ENCODE measurements around the gene KCNQ1.

The KCNQ1 gene

DNA sequence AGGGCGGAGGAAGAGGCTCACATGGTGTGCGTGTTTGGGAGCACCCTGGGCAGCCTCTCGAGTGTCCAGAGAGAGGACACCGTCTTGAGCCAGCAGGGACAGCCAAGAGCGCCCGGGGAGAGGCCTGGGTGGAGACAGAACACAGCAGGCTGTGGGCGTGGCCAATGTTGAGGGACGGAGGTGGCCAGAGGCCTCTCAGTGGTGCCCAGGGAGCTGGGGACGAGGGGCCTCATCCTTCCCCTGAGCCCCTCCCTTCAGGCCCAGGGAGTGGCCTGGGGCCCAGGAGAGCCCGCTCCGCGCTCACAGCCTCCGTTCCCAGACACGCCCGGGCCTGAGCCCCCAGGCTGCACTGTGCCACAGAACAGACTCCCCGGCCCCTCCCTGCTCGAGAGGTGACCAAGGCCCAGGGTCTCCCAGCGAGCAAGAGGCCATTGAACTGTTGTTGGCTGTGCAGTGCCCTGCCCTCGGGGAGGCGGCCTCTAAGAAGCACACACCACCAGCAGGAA lies 392.3 kb downstream of the KCNQ1 start:
- peak; percentile 2 for DNase-seq

- no peak for DNase-seq
Observed at GRCh38 chr11:2837651-2838050, 392.8 kb downstream of the KCNQ1 start.

- no peak for DNase-seq
Observed at GRCh38 chr11:2838091-2838490, 393.3 kb downstream of the KCNQ1 start.

DNA sequence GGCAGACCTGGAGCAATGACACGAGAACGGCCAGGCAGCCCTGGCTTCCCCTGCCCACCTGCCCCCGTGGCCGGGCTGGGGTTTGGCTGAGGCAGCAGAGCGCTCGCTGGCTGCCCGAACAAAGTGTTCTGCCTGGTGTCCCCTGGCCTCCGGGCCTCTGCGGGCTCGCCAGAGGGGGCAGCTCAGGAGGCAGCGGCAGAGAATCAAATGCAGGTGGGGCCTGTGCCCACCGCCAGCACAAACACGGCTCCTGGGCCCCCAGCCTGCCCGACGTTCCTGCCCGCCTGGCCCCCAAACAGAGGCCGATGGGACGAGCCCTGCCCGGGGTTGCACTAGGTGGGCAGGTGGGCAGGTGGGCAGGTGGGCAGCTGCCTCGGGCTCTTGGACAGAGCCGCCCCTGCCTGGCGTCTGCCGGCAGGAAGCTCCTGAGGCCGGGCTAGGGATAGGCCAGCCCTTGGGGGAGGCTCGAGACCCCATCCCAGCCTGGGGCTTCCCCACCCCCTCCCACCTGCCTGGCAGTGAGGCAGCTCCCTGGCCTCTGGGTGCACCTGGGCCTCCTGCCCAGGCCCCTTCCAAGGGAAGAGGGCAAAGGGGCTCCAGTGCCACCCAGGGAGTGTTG lies 394.0 kb downstream of the KCNQ1 start:
- DNase-seq, result no peak

DNA sequence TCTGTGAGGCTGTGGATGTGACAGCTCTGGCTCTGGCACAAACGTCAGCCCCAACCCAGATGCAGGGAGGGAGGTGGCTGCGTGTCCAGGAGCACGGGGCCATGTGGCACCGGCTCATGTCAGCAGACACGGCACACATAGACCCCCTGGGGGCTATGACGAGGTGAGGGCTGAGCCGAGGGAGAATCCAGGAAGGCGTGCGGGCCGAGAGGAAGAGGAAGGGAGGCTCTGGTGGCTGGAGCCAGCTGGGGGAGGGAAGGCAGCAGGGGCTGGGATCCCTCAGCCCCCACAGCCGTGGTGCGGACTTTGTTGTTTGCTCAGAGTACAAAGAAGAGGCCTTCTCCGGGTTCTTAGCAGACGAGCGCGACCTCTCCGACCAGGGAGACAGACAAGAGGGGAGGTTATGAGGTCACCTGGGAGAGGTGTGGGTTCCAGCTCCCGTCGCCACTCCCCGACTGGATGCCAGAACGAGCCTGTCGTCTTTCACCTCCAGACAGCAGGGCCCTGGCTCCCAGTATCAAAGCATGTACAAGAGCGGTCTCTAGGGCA lies 394.7 kb downstream of the KCNQ1 start:
- DNase-seq, result no peak

GRCh38 chr11:2841411-2842190 lies 396.8 kb downstream of the KCNQ1 start:
- no peak for DNase-seq

- DNase-seq, result no peak
Observed at GRCh38 chr11:2842876-2843275, 398.1 kb downstream of the KCNQ1 start.

- DNase-seq, result no peak
Observed at GRCh38 chr11:2843551-2843950, 398.7 kb downstream of the KCNQ1 start.

- no peak for DNase-seq
Observed at GRCh38 chr11:2844116-2844842, 399.5 kb downstream of the KCNQ1 start.

DNA sequence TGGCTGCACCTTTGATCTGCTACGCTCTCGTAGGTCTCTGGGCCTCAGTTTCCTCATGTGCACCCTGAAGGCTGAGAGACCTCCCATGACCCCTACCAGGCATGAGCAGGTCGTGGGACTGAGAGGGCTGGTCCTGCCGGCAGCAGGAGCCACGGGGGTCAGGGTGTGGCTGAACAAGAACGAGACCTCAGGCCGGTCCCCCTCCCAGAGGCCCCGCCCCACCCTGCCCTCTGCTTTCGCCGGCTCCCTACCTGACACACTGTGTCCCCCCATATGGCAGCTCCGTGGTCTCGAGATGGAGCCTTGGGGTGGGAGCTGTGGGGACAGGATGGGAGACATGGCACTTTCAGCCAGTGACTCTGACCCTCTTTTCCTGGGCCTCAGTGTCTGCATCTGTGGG lies 400.2 kb downstream of the KCNQ1 start:
- no peak for DNase-seq

- no peak for DNase-seq
Observed at GRCh38 chr11:2846056-2846455, 401.2 kb downstream of the KCNQ1 start.

DNA sequence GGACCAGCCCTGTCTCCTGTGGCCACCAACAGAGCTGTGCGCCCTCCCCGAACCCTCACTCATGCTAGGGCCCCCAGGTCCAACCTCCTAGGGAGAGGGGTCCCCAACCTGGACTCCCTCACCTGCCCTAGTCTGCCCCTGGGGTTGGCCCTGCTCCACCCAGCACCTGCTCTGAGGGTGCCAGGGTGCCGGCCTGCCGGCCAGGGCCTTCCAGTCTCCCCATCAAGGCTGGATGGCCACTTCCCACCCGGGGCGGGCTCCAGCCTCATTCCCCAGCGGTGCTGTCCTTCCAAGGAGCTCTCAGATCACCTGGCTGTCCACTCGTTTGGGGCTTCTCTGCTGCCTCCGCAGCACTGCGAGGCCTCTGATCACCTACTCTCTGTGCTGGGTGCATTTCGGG lies 401.7 kb downstream of the KCNQ1 start:
- DNase-seq, result no peak

GRCh38 chr11:2847561-2847960 lies 402.8 kb downstream of the KCNQ1 start:
- DNase-seq, result no peak

- DNase-seq, result no peak
Observed at GRCh38 chr11:2848497-2848896, 403.7 kb downstream of the KCNQ1 start.

GRCh38 chr11:2849994-2850770 lies 405.4 kb downstream of the KCNQ1 start:
- no peak for DNase-seq

DNA sequence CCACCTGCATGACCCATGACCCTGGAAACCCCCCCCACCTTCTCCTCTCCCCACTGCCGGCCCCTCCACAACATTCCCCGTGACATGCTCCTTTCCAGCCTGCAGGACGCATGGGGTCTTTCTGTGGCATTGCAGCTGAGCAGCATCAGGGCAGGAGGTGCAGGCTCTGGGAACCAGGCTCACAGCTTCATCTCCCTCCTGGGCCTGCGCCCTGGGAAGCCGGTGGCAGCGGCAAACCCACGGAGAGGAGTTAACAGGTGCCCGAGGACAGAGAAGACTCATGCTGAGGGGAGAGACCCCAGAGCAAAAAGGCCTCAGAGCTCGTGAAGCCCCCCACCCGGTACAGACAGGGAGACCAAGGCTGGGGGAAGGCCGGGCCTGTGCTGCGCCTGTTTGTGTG lies 408.6 kb downstream of the KCNQ1 start:
- DNase-seq, result no peak

DNA sequence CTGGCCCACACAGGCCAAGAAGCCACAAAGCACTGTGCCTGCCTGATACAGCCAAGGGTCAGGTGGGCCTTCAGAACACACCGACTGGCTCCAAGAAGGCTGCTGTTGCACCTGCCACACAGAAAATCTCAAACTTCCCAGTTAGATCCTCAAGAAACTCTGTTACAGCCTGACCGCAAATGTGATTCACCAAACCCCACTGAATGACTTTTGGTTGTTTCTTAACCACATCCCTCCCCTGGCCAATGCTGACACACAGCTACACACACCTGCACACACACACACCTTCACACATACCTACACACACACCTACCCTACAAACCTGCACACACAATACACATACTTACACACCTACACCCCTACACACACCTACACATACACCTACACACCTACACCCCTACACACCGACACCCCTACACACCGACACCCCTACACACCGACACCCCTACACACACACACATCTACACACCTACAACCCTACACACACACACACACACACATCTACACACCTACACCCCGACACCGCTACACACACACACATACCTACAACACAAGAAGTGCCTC lies 409.3 kb downstream of the KCNQ1 start:
- DNase-seq, result no peak

GRCh38 chr11:2855162-2855561 lies 410.4 kb downstream of the KCNQ1 start:
- DNase-seq, result no peak

DNA sequence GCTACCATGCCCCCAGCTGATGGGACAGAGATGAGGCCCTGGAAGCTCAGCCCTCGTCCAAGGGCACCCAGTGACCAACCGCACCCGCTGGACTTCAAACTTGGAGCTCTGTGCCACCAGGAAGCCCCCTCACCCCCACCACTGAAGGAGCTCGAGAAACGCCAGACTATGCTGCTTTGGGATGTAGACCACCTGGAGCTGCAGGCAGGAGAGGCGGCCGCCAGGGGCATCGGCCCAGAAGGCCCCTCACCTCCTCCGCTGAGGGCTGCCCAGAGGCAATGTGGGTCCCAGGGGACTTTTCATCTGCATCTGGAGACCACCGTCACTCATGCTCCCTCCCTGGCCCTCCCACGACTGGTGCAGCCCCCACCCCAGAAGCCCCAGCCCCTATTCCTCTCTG lies 412.5 kb downstream of the KCNQ1 start:
- DNase-seq, result no peak

DNA sequence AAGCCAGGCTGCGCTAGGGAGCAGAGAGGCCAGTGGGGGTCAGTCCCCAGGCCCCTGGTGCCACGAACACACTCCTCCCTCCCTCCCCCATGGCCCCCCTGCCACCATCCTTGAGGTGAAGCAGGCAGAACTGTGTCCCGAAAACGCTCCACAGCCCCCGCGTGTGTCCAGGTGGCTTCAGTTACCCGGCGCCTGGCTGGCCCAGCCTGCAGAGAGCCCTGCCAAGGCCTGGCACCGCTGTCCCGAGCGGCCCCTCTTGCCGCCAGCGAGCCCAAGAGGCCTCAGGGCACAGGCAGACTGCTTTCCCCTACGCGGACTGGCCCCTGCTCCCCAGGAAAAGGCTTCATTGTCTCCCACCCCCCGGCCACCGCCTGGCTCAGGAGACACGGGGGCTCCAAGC lies 413.1 kb downstream of the KCNQ1 start:
- DNase-seq, result no peak

DNA sequence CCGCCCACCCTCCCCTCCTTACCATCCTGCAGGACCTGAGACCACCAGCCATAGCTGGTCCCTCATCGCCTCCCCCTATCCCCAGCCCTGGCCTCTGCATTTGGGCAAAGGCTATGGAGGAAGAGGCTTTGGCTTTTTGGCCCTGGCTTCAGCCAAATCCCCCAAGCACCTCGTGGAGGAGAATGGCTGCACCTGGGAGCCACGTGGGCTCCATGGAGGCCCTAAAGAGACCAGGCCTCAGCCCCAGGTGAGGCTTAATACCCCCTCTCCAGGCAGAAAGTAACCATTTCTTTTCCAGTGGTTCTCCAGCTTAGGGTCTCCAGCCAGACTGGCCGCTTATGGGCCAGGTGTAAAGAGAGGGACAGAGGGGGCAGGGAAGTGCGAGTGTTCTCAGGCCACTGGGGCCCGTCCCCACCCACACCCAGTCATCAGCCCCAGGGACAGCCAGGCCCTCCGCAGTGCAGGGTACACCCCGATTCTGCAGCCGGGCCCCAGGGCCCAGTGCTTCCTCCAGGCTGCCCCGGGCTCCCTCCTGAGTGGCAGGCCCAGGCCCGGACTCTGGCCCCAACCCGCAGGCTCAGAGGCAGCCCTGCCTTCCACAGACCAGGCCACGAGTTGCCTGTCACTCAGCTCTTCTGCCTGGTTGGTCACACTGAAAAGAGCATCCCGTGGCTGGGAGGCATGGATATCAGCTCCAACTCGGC lies 414.3 kb downstream of the KCNQ1 start:
- no peak for DNase-seq

- DNase-seq, result no peak
Observed at GRCh38 chr11:2859699-2860037, 414.9 kb downstream of the KCNQ1 start.

Data from CD4-positive, alpha-beta T cell treated with Interleukin-17A for 1 hour (primary cell).